Measurements from ENCODE around the gene TBX21. TPM values are rescaled to one million over a fixed set of nuclear protein-coding genes. Genes with fewer than 3 reads are reported as not detected.

The TBX21 gene
- total and polyA plus RNA-seq, 10 of the 15 experiments (the other 5 are each of a cell fraction or from before 2014, with no cell fraction given), result 0.63 to 9.6 (median 5.0) TPM

DNA sequence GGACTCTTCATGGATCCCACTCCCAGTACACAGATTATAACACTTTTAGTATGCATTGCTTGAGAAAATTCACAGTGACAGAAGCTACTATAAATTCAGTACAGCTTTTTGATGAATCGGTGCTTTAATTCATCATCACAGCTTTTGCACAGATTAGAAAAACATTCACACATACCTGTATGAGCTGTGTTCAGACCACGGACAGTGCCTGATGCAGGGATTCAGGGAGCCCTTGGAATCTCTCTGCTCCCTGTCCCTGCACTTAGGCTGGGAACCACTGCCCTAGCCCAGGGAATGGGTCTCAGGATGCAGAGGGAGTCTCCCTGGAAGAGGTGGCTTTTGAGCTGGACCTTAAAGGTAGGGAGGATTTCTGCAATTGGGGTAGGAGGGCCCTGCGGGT lies 25.2 kb upstream of the TBX21 start:
- Histone ChIP-seq H3K4me2 (ENCODE audit: control insufficient read depth, insufficient read depth) (no peak overlapping the region), H3K9ac (ENCODE audit: control insufficient read depth, insufficient read depth, low read length) (no peak overlapping the region), H2AFZ (ENCODE audit: control insufficient read depth, low read depth, low read length) (no peak overlapping the region), H3K27me3 (replicated peaks in 1 of 2; ENCODE audit: control insufficient read depth in 2 of 2, insufficient read depth in 2 of 2, low read length in 1 of 2) (no peaks in the 10 kb centered on the region), H3K4me1 (ENCODE audit: control insufficient read depth, insufficient read depth, low read length) (peaks cover 42% of the 10 kb centered on the region), H3K9me3 (replicated peaks; ENCODE audit: control insufficient read depth, insufficient read depth, low read length) (no peaks in the 10 kb centered on the region), H3K4me3 (no peak overlapping the region), H3K79me2 (ENCODE audit: control insufficient read depth, insufficient read depth, low read length) (no peaks in the 10 kb centered on the region), H3K36me3 (ENCODE audit: control insufficient read depth in 2 of 2, insufficient read depth in 2 of 2, low read length in 1 of 2) (no peaks in the 10 kb centered on the region), H4K20me1 (ENCODE audit: control insufficient read depth, insufficient read depth) (no peaks in the 10 kb centered on the region), H3K27ac (ENCODE audit: control insufficient read depth, insufficient read depth) (no peak overlapping the region)
- no peak for DNase-seq (ENCODE audit: low read depth, low spot score)
- RAD21 ChIA-PET (ENCODE audit: unreplicated experiment), result interaction anchor here (1.0 to 2.3 kb wide), 5 partner anchors 9 to 24 kb away, joined by 3 to 6 read pairs (median 5); no protein-coding TSS in a partner anchor
- in situ Hi-C loops (cut with MboI) (no loop called here), intact Hi-C loops (cut with micrococcal nuclease; ENCODE audit: unreplicated experiment) (no loop called here)
- CTCF ChIA-PET, result interaction anchor here (0.5 to 9.4 kb wide), 7 partner anchors 8 to 345 kb away, joined by 3 to 229 read pairs (median 4); partner anchors contain the start of gene TBX21
- ATAC-seq, result no peak
- no peak for FAIRE-seq
- POLR2A ChIA-PET, result interaction anchor here (0.6 to 1.9 kb wide), 5 partner anchors 10 to 28 kb away, joined by 3 to 7 read pairs (median 3); no protein-coding TSS in a partner anchor
- TF ChIP-seq NBN (IDR thresholded peaks at IDR 0.05), result no peak
- no peak for TF ChIP-seq JUND (IDR thresholded peaks at IDR 0.05; ENCODE audit: low read depth, low read length)
- no peak for TF ChIP-seq ESRRA (IDR thresholded peaks at IDR 0.05; ENCODE audit: low read length)
- TF ChIP-seq, protein P1, sequence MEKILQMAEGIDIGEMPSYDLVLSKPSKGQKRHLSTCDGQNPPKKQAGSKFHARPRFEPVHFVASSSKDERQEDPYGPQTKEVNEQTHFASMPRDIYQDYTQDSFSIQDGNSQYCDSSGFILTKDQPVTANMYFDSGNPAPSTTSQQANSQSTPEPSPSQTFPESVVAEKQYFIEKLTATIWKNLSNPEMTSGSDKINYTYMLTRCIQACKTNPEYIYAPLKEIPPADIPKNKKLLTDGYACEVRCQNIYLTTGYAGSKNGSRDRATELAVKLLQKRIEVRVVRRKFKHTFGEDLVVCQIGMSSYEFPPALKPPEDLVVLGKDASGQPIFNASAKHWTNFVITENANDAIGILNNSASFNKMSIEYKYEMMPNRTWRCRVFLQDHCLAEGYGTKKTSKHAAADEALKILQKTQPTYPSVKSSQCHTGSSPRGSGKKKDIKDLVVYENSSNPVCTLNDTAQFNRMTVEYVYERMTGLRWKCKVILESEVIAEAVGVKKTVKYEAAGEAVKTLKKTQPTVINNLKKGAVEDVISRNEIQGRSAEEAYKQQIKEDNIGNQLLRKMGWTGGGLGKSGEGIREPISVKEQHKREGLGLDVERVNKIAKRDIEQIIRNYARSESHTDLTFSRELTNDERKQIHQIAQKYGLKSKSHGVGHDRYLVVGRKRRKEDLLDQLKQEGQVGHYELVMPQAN (conservative IDR thresholded peaks at IDR 0.05), result no peak
- TF ChIP-seq, protein P2, sequence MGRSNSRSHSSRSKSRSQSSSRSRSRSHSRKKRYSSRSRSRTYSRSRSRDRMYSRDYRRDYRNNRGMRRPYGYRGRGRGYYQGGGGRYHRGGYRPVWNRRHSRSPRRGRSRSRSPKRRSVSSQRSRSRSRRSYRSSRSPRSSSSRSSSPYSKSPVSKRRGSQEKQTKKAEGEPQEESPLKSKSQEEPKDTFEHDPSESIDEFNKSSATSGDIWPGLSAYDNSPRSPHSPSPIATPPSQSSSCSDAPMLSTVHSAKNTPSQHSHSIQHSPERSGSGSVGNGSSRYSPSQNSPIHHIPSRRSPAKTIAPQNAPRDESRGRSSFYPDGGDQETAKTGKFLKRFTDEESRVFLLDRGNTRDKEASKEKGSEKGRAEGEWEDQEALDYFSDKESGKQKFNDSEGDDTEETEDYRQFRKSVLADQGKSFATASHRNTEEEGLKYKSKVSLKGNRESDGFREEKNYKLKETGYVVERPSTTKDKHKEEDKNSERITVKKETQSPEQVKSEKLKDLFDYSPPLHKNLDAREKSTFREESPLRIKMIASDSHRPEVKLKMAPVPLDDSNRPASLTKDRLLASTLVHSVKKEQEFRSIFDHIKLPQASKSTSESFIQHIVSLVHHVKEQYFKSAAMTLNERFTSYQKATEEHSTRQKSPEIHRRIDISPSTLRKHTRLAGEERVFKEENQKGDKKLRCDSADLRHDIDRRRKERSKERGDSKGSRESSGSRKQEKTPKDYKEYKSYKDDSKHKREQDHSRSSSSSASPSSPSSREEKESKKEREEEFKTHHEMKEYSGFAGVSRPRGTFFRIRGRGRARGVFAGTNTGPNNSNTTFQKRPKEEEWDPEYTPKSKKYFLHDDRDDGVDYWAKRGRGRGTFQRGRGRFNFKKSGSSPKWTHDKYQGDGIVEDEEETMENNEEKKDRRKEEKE (IDR thresholded peaks at IDR 0.05), result no peak
- no peak for TF ChIP-seq SIX5 (IDR thresholded peaks at IDR 0.05; ENCODE audit: low read depth, low read length, severe bottlenecking)
- TF ChIP-seq DPF2 (IDR thresholded peaks at IDR 0.05), result no peak
- TF ChIP-seq TARDBP (IDR thresholded peaks at IDR 0.05; ENCODE audit: borderline replicate concordance), result no peak
- TF ChIP-seq HDAC2 (IDR thresholded peaks at IDR 0.05), result no peak
- no peak for TF ChIP-seq IRF4 (IDR thresholded peaks at IDR 0.05; ENCODE audit: low read depth, low read length)
- TF ChIP-seq NFXL1 (IDR thresholded peaks at IDR 0.05; ENCODE audit: borderline replicate concordance), result no peak
- TF ChIP-seq ZNF24 (IDR thresholded peaks at IDR 0.05), result no peak
- TF ChIP-seq PAX5 (IDR thresholded peaks at IDR 0.05; ENCODE audit: borderline replicate concordance, low read depth, low read length), result no peak
- TF ChIP-seq KDM1A (IDR thresholded peaks at IDR 0.05; ENCODE audit: borderline replicate concordance), result no peak
- no peak for TF ChIP-seq KLF5 (IDR thresholded peaks at IDR 0.05; ENCODE audit: partially characterized antibody)
- TF ChIP-seq ATF7 (IDR thresholded peaks at IDR 0.05; ENCODE audit: low read depth), result no peak
- BruUV-seq (replicated peaks), result no TSS peak
- SMC1A ChIA-PET (ENCODE audit: uncharacterized antibody, unreplicated experiment), result interaction anchor here (1.1 to 2.4 kb wide), 3 partner anchors 8 to 28 kb away, joined by 4 to 9 read pairs (median 4); no protein-coding TSS in a partner anchor
- 57% methylated on average over 3 of the region's 3 CpGs for WGBS (ENCODE audit: insufficient coverage, insufficient replicate concordance, low lambda C conversion rate, missing lambda C conversion rate)

Measured in GM12878 (cell line).